GM23338 (cell line): ENCODE results near the gene THSD7A. TPM values are rescaled to one million over a fixed set of nuclear protein-coding genes. Genes with fewer than 3 reads are reported as not detected.

Source experiments
- ATAC-seq: fragments of 200-7000 bp; cut with Tn5 transposase; 3 replicates; pipeline ENCODE4 v1.9.1; 2020
- DNase-seq: peaks from one replicate; pipeline ENCODE4 v3.0.0-alpha.2; 2015; ENCODE audit warnings: low spot score
- H2AFZ ChIP-seq: fragments of 200-600 bp; sonication (generic); 2 replicates; pipeline ENCODE4 v1.8.0; 2016; ENCODE audit warnings: antibody characterized with exemption, mild to moderate bottlenecking, moderate library complexity
- H3F3A ChIP-seq: fragments of 200-600 bp; sonication (generic); replicated peaks from 2 replicates; pipeline ENCODE4 v1.8.0; 2017; ENCODE audit warnings: antibody characterized with exemption, mixed run types, low read depth
- H3K27ac ChIP-seq: fragments of 200-600 bp; sonication (generic); 2 replicates; pipeline ENCODE4 v1.6.1; 2016; ENCODE audit warnings: low read depth
- H3K27me3 ChIP-seq: fragments of 200-600 bp; sonication (generic); 2 replicates; pipeline ENCODE4 v1.8.0; 2016; ENCODE audit warnings: mild to moderate bottlenecking, mixed run types, moderate library complexity; ENCODE audit not compliant: insufficient read depth
- H3K36me3 ChIP-seq: fragments of 200-600 bp; sonication (generic); 2 replicates; pipeline ENCODE4 v1.8.0; 2016; ENCODE audit warnings: mild to moderate bottlenecking; ENCODE audit not compliant: insufficient read depth
- H3K4me1 ChIP-seq: fragments of 200-600 bp; sonication (generic); 2 replicates; pipeline ENCODE4 v1.8.0; 2016; ENCODE audit warnings: mild to moderate bottlenecking, moderate library complexity; ENCODE audit not compliant: insufficient read depth
- H3K4me2 ChIP-seq: fragments of 200-600 bp; sonication (generic); 2 replicates; pipeline ENCODE4 v1.7.1; 2017; ENCODE audit warnings: mixed run types
- H3K4me3 ChIP-seq: fragments of 200-600 bp; sonication (generic); 2 replicates; pipeline ENCODE4 v1.6.1; 2016; ENCODE audit warnings: mixed run types
- H3K79me2 ChIP-seq: fragments of 200-600 bp; sonication (generic); replicated peaks from 2 replicates; pipeline ENCODE4 v1.8.0; 2017; ENCODE audit warnings: mild to moderate bottlenecking; ENCODE audit not compliant: insufficient read depth
- H3K9me2 ChIP-seq: fragments of 200-600 bp; sonication (generic); 2 replicates; pipeline ENCODE4 v1.8.0; 2017; ENCODE audit not compliant: insufficient read depth
- H4K20me1 ChIP-seq: fragments of 200-600 bp; sonication (generic); replicated peaks from 2 replicates; pipeline ENCODE4 v1.8.0; 2017; ENCODE audit warnings: mild to moderate bottlenecking; ENCODE audit not compliant: insufficient read depth
- H3K27ac Mint-ChIP-seq: 2 replicates; pipeline ENCODE4 v1.8.0; 2020; ENCODE audit warnings: inconsistent platforms, mild to moderate bottlenecking, moderate library complexity, mixed read lengths
- H3K27me3 Mint-ChIP-seq: 3 replicates; pipeline ENCODE4 v1.8.0; 2022; ENCODE audit warnings: low read depth, mild to moderate bottlenecking, moderate library complexity, mixed read lengths, inconsistent platforms; ENCODE audit not compliant: insufficient read depth, poor library complexity
- H3K36me3 Mint-ChIP-seq: 3 replicates; pipeline ENCODE4 v1.8.0; 2021; ENCODE audit warnings: low read depth, mild to moderate bottlenecking, inconsistent platforms, moderate library complexity, mixed read lengths
- H3K4me1 Mint-ChIP-seq: 3 replicates; pipeline ENCODE4 v1.8.0; 2020; ENCODE audit warnings: mild to moderate bottlenecking, inconsistent platforms, mixed read lengths
- H3K4me3 Mint-ChIP-seq: 3 replicates; pipeline ENCODE4 v1.8.0; 2021; ENCODE audit warnings: moderate library complexity, mild to moderate bottlenecking, inconsistent platforms, mixed read lengths
- H3K9me3 Mint-ChIP-seq: 3 replicates; pipeline ENCODE4 v1.8.0; 2020; ENCODE audit warnings: moderate library complexity, mild to moderate bottlenecking, inconsistent platforms, mixed read lengths
- CREB1 ChIP-seq: fragments of 250-450 bp; sonication (Bioruptor Pico); IDR thresholded peaks from 2 replicates; pipeline ENCODE4 v1.5.0; 2020; ENCODE audit warnings: low read depth, mild to moderate bottlenecking, moderate library complexity
- CTCF ChIP-seq, 2 experiments: fragments of 200-600 bp in 1 of 2; sonication (generic) in 1 of 2; conservative IDR thresholded peaks; 2 replicates each; pipeline versions ENCODE4 v1.5.1 to v1.6.1; 2016 to 2017; ENCODE audit warnings: antibody characterized with exemption in 2 of 2, low read depth in 2 of 2, mild to moderate bottlenecking in 2 of 2, moderate library complexity in 1 of 2
- EZH2 ChIP-seq: fragments of 200-600 bp; sonication (generic); IDR thresholded peaks from one replicate; pipeline ENCODE4 v1.8.0; 2017; ENCODE audit warnings: antibody characterized with exemption, mild to moderate bottlenecking, low read depth; ENCODE audit not compliant: unreplicated experiment
- NANOG ChIP-seq: IDR thresholded peaks from 2 replicates; pipeline ENCODE4 v1.6.1; 2016; ENCODE audit warnings: antibody characterized with exemption, borderline replicate concordance
- POLR2AphosphoS5 ChIP-seq: IDR thresholded peaks from 2 replicates; pipeline ENCODE4 v1.6.1; 2016; ENCODE audit warnings: antibody characterized with exemption, low read depth
- STAT1 ChIP-seq: IDR thresholded peaks from one replicate; pipeline ENCODE4 v1.6.1; 2016; ENCODE audit warnings: antibody characterized with exemption; ENCODE audit not compliant: unreplicated experiment
- ZNF114 ChIP-seq: fragments of 250-450 bp; sonication (Bioruptor Pico); IDR thresholded peaks from 2 replicates; pipeline ENCODE4 v1.5.0; 2020; ENCODE audit warnings: mild to moderate bottlenecking, moderate library complexity
- polyA plus RNA-seq: library from polyadenylated mRNA; unstranded; fragments of >200 nt; fragmentation: Nextera tagmentation; extraction: Ambion mirVana; gene quantifications from 2 replicates; pipeline ENCODE4 v1.2.1, GENCODE V29; 2016
- total RNA-seq: library from RNA; depleted of rRNA; stranded (reverse); fragments of >200 nt; shearing (Covaris generic); gene quantifications from 2 replicates; pipeline ENCODE4 v1.2.3, GENCODE V29; 2014
- TF ChIP-seq, protein P1 (sequence below): fragments of 250-450 bp; sonication (Bioruptor Pico); IDR thresholded peaks from 2 replicates; pipeline ENCODE4 v1.5.0; 2020; ENCODE audit warnings: mild to moderate bottlenecking, moderate library complexity
- TF ChIP-seq, protein P2 (sequence below): IDR thresholded peaks from 2 replicates; pipeline ENCODE4 v1.6.1; 2016; ENCODE audit warnings: antibody characterized with exemption

THSD7A gene
- total and polyA plus RNA-seq, 2 experiments from 2014 or later = 1.3 to 2.1 TPM

DNA sequence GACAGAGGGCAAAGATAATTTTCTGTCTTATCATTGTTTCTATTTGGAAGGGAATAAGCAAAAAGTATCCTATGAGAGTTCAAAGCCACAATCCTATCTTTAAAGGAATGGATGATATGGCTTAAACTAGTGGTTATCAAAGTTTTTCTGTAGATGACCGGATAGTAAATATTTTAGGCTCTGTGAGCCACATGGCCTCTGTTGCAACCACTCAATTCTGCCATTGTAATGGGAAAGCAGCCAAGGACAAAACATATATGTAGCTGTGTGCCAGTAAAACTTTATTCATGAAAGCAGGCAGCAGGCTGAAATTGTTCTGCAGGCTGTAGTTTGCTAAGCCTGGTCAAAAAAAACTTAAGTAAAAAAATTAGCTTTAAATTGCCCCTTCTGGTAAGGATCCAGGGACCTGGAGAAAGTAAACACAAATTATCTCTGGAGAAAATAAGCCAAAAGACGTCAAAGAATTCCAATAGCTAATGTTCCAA, 73.3 kb downstream of the THSD7A start:
- H3K27ac ChIP-seq = no peak overlapping the region
- H3K4me3 ChIP-seq = no peak overlapping the region

GRCh38 chr7:11757153-11757552, 74.8 kb downstream of the THSD7A start:
- TF ChIP-seq EZH2 (no peak), STAT1 (no peak)
- TF ChIP-seq, protein P1, sequence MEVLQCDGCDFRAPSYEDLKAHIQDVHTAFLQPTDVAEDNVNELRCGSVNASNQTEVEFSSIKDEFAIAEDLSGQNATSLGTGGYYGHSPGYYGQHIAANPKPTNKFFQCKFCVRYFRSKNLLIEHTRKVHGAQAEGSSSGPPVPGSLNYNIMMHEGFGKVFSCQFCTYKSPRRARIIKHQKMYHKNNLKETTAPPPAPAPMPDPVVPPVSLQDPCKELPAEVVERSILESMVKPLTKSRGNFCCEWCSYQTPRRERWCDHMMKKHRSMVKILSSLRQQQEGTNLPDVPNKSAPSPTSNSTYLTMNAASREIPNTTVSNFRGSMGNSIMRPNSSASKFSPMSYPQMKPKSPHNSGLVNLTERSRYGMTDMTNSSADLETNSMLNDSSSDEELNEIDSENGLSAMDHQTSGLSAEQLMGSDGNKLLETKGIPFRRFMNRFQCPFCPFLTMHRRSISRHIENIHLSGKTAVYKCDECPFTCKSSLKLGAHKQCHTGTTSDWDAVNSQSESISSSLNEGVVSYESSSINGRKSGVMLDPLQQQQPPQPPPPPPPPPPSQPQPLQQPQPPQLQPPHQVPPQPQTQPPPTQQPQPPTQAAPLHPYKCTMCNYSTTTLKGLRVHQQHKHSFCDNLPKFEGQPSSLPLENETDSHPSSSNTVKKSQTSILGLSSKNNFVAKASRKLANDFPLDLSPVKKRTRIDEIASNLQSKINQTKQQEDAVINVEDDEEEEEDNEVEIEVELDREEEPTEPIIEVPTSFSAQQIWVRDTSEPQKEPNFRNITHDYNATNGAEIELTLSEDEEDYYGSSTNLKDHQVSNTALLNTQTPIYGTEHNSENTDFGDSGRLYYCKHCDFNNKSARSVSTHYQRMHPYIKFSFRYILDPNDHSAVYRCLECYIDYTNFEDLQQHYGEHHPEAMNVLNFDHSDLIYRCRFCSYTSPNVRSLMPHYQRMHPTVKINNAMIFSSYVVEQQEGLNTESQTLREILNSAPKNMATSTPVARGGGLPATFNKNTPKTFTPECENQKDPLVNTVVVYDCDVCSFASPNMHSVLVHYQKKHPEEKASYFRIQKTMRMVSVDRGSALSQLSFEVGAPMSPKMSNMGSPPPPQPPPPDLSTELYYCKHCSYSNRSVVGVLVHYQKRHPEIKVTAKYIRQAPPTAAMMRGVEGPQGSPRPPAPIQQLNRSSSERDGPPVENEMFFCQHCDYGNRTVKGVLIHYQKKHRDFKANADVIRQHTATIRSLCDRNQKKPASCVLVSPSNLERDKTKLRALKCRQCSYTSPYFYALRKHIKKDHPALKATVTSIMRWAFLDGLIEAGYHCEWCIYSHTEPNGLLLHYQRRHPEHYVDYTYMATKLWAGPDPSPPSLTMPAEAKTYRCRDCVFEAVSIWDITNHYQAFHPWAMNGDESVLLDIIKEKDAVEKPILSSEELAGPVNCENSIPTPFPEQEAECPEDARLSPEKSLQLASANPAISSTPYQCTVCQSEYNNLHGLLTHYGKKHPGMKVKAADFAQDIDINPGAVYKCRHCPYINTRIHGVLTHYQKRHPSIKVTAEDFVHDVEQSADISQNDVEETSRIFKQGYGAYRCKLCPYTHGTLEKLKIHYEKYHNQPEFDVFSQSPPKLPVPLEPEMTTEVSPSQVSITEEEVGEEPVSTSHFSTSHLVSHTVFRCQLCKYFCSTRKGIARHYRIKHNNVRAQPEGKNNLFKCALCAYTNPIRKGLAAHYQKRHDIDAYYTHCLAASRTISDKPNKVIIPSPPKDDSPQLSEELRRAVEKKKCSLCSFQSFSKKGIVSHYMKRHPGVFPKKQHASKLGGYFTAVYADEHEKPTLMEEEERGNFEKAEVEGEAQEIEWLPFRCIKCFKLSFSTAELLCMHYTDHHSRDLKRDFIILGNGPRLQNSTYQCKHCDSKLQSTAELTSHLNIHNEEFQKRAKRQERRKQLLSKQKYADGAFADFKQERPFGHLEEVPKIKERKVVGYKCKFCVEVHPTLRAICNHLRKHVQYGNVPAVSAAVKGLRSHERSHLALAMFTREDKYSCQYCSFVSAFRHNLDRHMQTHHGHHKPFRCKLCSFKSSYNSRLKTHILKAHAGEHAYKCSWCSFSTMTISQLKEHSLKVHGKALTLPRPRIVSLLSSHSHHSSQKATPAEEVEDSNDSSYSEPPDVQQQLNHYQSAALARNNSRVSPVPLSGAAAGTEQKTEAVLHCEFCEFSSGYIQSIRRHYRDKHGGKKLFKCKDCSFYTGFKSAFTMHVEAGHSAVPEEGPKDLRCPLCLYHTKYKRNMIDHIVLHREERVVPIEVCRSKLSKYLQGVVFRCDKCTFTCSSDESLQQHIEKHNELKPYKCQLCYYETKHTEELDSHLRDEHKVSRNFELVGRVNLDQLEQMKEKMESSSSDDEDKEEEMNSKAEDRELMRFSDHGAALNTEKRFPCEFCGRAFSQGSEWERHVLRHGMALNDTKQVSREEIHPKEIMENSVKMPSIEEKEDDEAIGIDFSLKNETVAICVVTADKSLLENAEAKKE = no peak
- Mint-ChIP-seq H3K27ac (no peak overlapping the region), H3K9me3 (no peaks in the 10 kb centered on the region)

More for the DNA sequence above, 73.3 kb downstream of the THSD7A start:
- no peaks in the 10 kb centered on the region for H3K79me2 ChIP-seq
- Mint-ChIP-seq H3K27ac (no peak overlapping the region), H3K27me3 (no peaks in the 10 kb centered on the region), H3K36me3 (no peaks in the 10 kb centered on the region), H3K9me3 (no peaks in the 10 kb centered on the region), H3K4me1 (peaks cover 3% of the 10 kb centered on the region; the same call in 1 of the 3 replicates), H3K4me3 (no peak overlapping the region)
- no peaks in the 10 kb centered on the region for H3K9me2 ChIP-seq
- H4K20me1 ChIP-seq = no peaks in the 10 kb centered on the region
- DNase-seq (no peak), ATAC-seq (no peak)
- H3K36me3 ChIP-seq = no peaks in the 10 kb centered on the region
- no peaks in the 10 kb centered on the region for H3K27me3 ChIP-seq
- TF ChIP-seq STAT1 (no peak), EZH2 (no peak), POLR2AphosphoS5 (no peak), NANOG (no peak), CTCF (conservative IDR thresholded peaks at IDR 0.05; ENCODE audit: low read depth in 2 of 2) (no peak), CREB1 (no peak), ZNF114 (CRISPR knock-in tag) (no peak)
- TF ChIP-seq, protein P2, sequence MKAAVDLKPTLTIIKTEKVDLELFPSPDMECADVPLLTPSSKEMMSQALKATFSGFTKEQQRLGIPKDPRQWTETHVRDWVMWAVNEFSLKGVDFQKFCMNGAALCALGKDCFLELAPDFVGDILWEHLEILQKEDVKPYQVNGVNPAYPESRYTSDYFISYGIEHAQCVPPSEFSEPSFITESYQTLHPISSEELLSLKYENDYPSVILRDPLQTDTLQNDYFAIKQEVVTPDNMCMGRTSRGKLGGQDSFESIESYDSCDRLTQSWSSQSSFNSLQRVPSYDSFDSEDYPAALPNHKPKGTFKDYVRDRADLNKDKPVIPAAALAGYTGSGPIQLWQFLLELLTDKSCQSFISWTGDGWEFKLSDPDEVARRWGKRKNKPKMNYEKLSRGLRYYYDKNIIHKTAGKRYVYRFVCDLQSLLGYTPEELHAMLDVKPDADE = no peak
- no peak overlapping the region for H3K4me2 ChIP-seq
- H3K4me1 ChIP-seq = no peaks in the 10 kb centered on the region
- no peak overlapping the region for H2AFZ ChIP-seq
- no peaks in the 10 kb centered on the region for H3F3A ChIP-seq

More at GRCh38 chr7:11757153-11757552, 74.8 kb downstream of the THSD7A start:
- H2AFZ ChIP-seq = no peak overlapping the region
- no peak overlapping the region for H3K27ac ChIP-seq
- no peak overlapping the region for H3K4me3 ChIP-seq
- H3F3A ChIP-seq = no peaks in the 10 kb centered on the region
- H3K4me1 ChIP-seq = no peaks in the 10 kb centered on the region
- no peak overlapping the region for H3K4me2 ChIP-seq
- H3K4me1 Mint-ChIP-seq = peaks cover 3% of the 10 kb centered on the region; the same call in 1 of the 3 replicates
- no peaks in the 10 kb centered on the region for H4K20me1 ChIP-seq
- H3K36me3 Mint-ChIP-seq = no peaks in the 10 kb centered on the region
- no peaks in the 10 kb centered on the region for H3K27me3 ChIP-seq
- H3K4me3 Mint-ChIP-seq = no peak overlapping the region
- ATAC-seq = no peak
- H3K9me2 ChIP-seq = no peaks in the 10 kb centered on the region
- H3K79me2 ChIP-seq = no peaks in the 10 kb centered on the region
- no peaks in the 10 kb centered on the region for H3K36me3 ChIP-seq
- H3K27me3 Mint-ChIP-seq = no peaks in the 10 kb centered on the region
- no peak for DNase-seq
